Panc1 (cell line): ENCODE results near the gene PKP2. TPM values are rescaled to one million over a fixed set of nuclear protein-coding genes. Genes with fewer than 3 reads are reported as not detected.

Source experiments
- ATAC-seq: fragments of 200-7000 bp; cut with Tn5 transposase; 2 replicates; pipeline ENCODE4 v1.9.1; 2020; ENCODE audit warnings: mild to moderate bottlenecking, moderate library complexity
- BruUV-seq: library from RNA; stranded (reverse); fragments of 400-500 nt; replicated peaks from 2 replicates; lab custom pipeline; 2021; lab: Mats Ljungman, UMichigan
- CTCF ChIA-PET: fragments of 300-600 bp; sonication (Branson Sonifier 250); formaldehyde crosslinking; loops from one replicate; lab custom pipeline; 2022; ENCODE audit warnings: antibody characterized with exemption; lab: Charles Lee
- POLR2A ChIA-PET: fragments of 300-600 bp; sonication (Branson Sonifier 250); formaldehyde crosslinking; loops from one replicate; lab custom pipeline; 2022; ENCODE audit warnings: antibody characterized with exemption; lab: Charles Lee
- DNase-seq: peaks from one replicate; pipeline ENCODE4 v3.0.0-alpha.2; 2010; ENCODE audit warnings: low read depth, low spot score
- H3K27ac ChIP-seq: 2 replicates; pipeline ENCODE4 v1.5.1; 2011; ENCODE audit warnings: mild to moderate bottlenecking, low read length, inconsistent platforms
- H3K27me3 ChIP-seq: fragments of 200-500 bp; sonication (Bioruptor generic); 2 replicates; pipeline ENCODE4 v1.6.0; 2014; ENCODE audit warnings: low read length, inconsistent platforms; ENCODE audit not compliant: control insufficient read depth, insufficient read depth
- H3K36me3 ChIP-seq: fragments of 200-500 bp; sonication (Bioruptor generic); 2 replicates; pipeline ENCODE4 v1.5.1; 2014; ENCODE audit warnings: inconsistent platforms, mild to moderate bottlenecking, low read length, moderate library complexity; ENCODE audit not compliant: control insufficient read depth, insufficient read depth
- H3K4me1 ChIP-seq: 2 replicates; pipeline ENCODE4 v1.5.1; 2011; ENCODE audit warnings: inconsistent platforms, mild to moderate bottlenecking, low read length, moderate library complexity; ENCODE audit not compliant: control insufficient read depth, insufficient read depth
- H3K4me3 ChIP-seq, 2 experiments: 2 replicates each; pipeline ENCODE4 v1.5.1; 2011 to 2012; ENCODE audit warnings: low read depth in 2 of 2, low read length in 2 of 2, mild to moderate bottlenecking in 2 of 2, inconsistent platforms in 1 of 2, moderate library complexity in 1 of 2
- H3K9me3 ChIP-seq: fragments of 200-500 bp; sonication (Bioruptor generic); 2 replicates; pipeline ENCODE4 v1.5.1; 2014; ENCODE audit warnings: low read depth, mild to moderate bottlenecking, inconsistent platforms, low read length, moderate library complexity; ENCODE audit not compliant: control insufficient read depth, insufficient read depth
- CTCF ChIP-seq: fragments of 450-650 bp; IDR thresholded peaks from 2 replicates; pipeline ENCODE4 v1.5.1; 2017; ENCODE audit warnings: mild to moderate bottlenecking
- POLR2AphosphoS5 ChIP-seq: IDR thresholded peaks from 2 replicates; pipeline ENCODE4 v1.6.1; 2012; ENCODE audit warnings: mild to moderate bottlenecking, low read depth, low read length, moderate library complexity
- REST ChIP-seq, 2 experiments: IDR thresholded peaks; 2 replicates each; pipeline ENCODE4 v1.6.1; 2011 to 2012; ENCODE audit warnings: low read depth in 2 of 2, control low read depth in 1 of 2, low read length in 1 of 2, mild to moderate bottlenecking in 1 of 2, moderate library complexity in 1 of 2; ENCODE audit not compliant: insufficient read depth in 1 of 2
- SIN3A ChIP-seq: IDR thresholded peaks from 2 replicates; pipeline ENCODE4 v1.6.1; 2012; ENCODE audit warnings: low read depth, mild to moderate bottlenecking, low read length, moderate library complexity, borderline replicate concordance; ENCODE audit not compliant: insufficient read depth
- TCF7L2 ChIP-seq: IDR thresholded peaks from 2 replicates; pipeline ENCODE4 v1.6.1; 2011; ENCODE audit warnings: mild to moderate bottlenecking, low read depth, low read length, inconsistent platforms
- in situ Hi-C: cut with HindIII; loops from 2 replicates; pipeline ENCODE4 v1.10.0; 2016; ENCODE audit warnings: low sequenced_read_pairs, low pct_unique_long_range_greater_than_20kb
- intact Hi-C: fragments of 100-400 bp; cut with micrococcal nuclease; formaldehyde crosslinking; loops from one replicate; pipeline ENCODE4 v1.10.0; 2022; ENCODE audit not compliant: unreplicated experiment
- total RNA-seq: library from RNA; stranded (reverse); gene quantifications from one replicate; pipeline ENCODE4 v1.2.1, GENCODE V29; 2021; ENCODE audit not compliant: unreplicated experiment

The PKP2 gene
- total RNA-seq, 1 experiment from 2014 or later, result 2.2 TPM

GRCh38 chr12:32761716-32762115 is 134.9 kb downstream of the PKP2 start:
- ATAC-seq (no peak), DNase-seq (no peak)
- no peaks in the 10 kb centered on the region for H3K4me1 ChIP-seq
- H3K4me3 ChIP-seq, result no peak overlapping the region
- H3K27ac ChIP-seq, result no peak overlapping the region
- no peaks in the 10 kb centered on the region for H3K36me3 ChIP-seq
- CTCF ChIA-PET, result no interaction called here
- H3K9me3 ChIP-seq, result no peaks in the 10 kb centered on the region
- peaks cover 11% of the 10 kb centered on the region; the same call in 1 of the 2 replicates for H3K27me3 ChIP-seq
- BruUV-seq, result no TSS peak
- no peak for TF ChIP-seq POLR2AphosphoS5
- TF ChIP-seq REST (IDR thresholded peaks at IDR 0.05; ENCODE audit: insufficient read depth in 1 of 2, low read depth in 2 of 2, low read length in 1 of 2), result no peak
- no peak for TF ChIP-seq TCF7L2
- TF ChIP-seq SIN3A, result no peak
- TF ChIP-seq CTCF, result no peak
- in situ Hi-C loops, result no loop called here
- POLR2A ChIA-PET, result no interaction called here
- intact Hi-C loops, result no loop called here

GRCh38 chr12:32757157-32757556 is 139.4 kb downstream of the PKP2 start:
- no peak for DNase-seq
- peaks cover 10% of the 10 kb centered on the region for H3K4me1 ChIP-seq
- BruUV-seq, result no TSS peak
- in situ Hi-C loops, result no loop called here
- peaks cover 9% of the 10 kb centered on the region; the same call in 1 of the 2 replicates for H3K27me3 ChIP-seq
- no peak overlapping the region for H3K27ac ChIP-seq
- no peak overlapping the region for H3K4me3 ChIP-seq
- no peaks in the 10 kb centered on the region for H3K9me3 ChIP-seq
- no peak for ATAC-seq
- CTCF ChIA-PET, result no interaction called here
- POLR2A ChIA-PET, result no interaction called here
- no peak for TF ChIP-seq CTCF
- no peak for TF ChIP-seq SIN3A
- TF ChIP-seq POLR2AphosphoS5, result no peak
- TF ChIP-seq REST (IDR thresholded peaks at IDR 0.05; ENCODE audit: insufficient read depth in 1 of 2, low read depth in 2 of 2, low read length in 1 of 2), result no peak
- no peak for TF ChIP-seq TCF7L2
- H3K36me3 ChIP-seq, result peaks cover 16% of the 10 kb centered on the region
- intact Hi-C loops, result loop anchor here (1.0 to 2.0 kb wide), 2 partner anchors 162 to 1264 kb away; no protein-coding TSS in a partner anchor
